Measurements from ENCODE around the gene ANKLE1. TPM values are rescaled to one million over a fixed set of nuclear protein-coding genes. Genes with fewer than 3 reads are reported as not detected.
A peak's percentile ranks its signal among the peaks of the same experiment; 100 is the strongest.

ANKLE1 gene
- polyA plus RNA-seq, 1 experiment, result 0.38 TPM

GRCh38 chr19:17286263-17286662 is 4.6 kb downstream of the ANKLE1 start:
- no peak for DNase-seq (ENCODE audit: low read depth)
- Histone ChIP-seq H3K4me3 (ENCODE audit: low read depth, low read length) (no peak overlapping the region), H3K36me3 (ENCODE audit: control insufficient read depth, insufficient read depth, low read length) (no peaks in the 10 kb centered on the region), H3K27me3 (ENCODE audit: control insufficient read depth, insufficient read depth, low read length) (no peaks in the 10 kb centered on the region)
- ChIA-PET POLR2A (no interaction called here), CTCF (interaction anchor here (1.0 kb wide), 1 partner anchor 17 kb away, joined by 4 read pairs; the partner anchor contains the start of gene ABHD8)
- no peak for TF ChIP-seq CTCF (IDR thresholded peaks at IDR 0.05; ENCODE audit: insufficient read depth, low read depth, low read length)

GRCh38 chr19:17286752-17287151 is 5.1 kb downstream of the ANKLE1 start:
- Histone ChIP-seq H3K4me3 (ENCODE audit: low read depth, low read length) (no peak overlapping the region), H3K36me3 (ENCODE audit: control insufficient read depth, insufficient read depth, low read length) (no peaks in the 10 kb centered on the region), H3K27me3 (ENCODE audit: control insufficient read depth, insufficient read depth, low read length) (no peaks in the 10 kb centered on the region)
- ChIA-PET POLR2A (no interaction called here), CTCF (interaction anchor here (1.0 kb wide), 1 partner anchor 17 kb away, joined by 4 read pairs; the partner anchor contains the start of gene ABHD8)
- no peak for DNase-seq (ENCODE audit: low read depth)
- no peak for TF ChIP-seq CTCF (IDR thresholded peaks at IDR 0.05; ENCODE audit: insufficient read depth, low read depth, low read length)

- POLR2A ChIA-PET, result no interaction called here
- TF ChIP-seq CTCF (IDR thresholded peaks at IDR 0.05; ENCODE audit: insufficient read depth, low read depth, low read length), result no peak
- H3K36me3 ChIP-seq (ENCODE audit: control insufficient read depth, insufficient read depth, low read length), result peaks cover 4% of the 10 kb centered on the region
- DNase-seq (ENCODE audit: low read depth), result no peak
- CTCF ChIA-PET, result interaction anchor here (4.2 to 4.5 kb wide), 2 partner anchors 7 to 96 kb away, joined by 24 to 31 read pairs; partner anchors contain the start of gene ANKLE1
- no peaks in the 10 kb centered on the region for H3K27me3 ChIP-seq (ENCODE audit: control insufficient read depth, insufficient read depth, low read length)
- 0 out of 2 replicates have a peak overlapping the region, but pooled peaks have one; percentile 7 for H3K4me3 ChIP-seq (ENCODE audit: low read depth, low read length)
These were observed 7.8 kb downstream of the ANKLE1 start for GRCh38 chr19:17289489-17289888.

- CTCF ChIA-PET, result interaction anchor here (0.6 to 5.3 kb wide), 13 partner anchors 10 to 801 kb away, joined by 3 to 52 read pairs (median 3); partner anchors contain the start of genes ABHD8, ANKLE1, MRPL34 and RPL18A
- DNase-seq (ENCODE audit: low read depth), result peak; percentile 39
- POLR2A ChIA-PET, result no interaction called here
- H3K4me3 ChIP-seq (ENCODE audit: low read depth, low read length), result peak overlapping the region; percentile 58
- no peaks in the 10 kb centered on the region for H3K27me3 ChIP-seq (ENCODE audit: control insufficient read depth, insufficient read depth, low read length)
- TF ChIP-seq CTCF (IDR thresholded peaks at IDR 0.05; ENCODE audit: insufficient read depth, low read depth, low read length), result peak; percentile 80
- H3K36me3 ChIP-seq (ENCODE audit: control insufficient read depth, insufficient read depth, low read length), result peaks cover 4% of the 10 kb centered on the region
These were observed 10.8 kb downstream of the ANKLE1 start for GRCh38 chr19:17292301-17293074.

GRCh38 chr19:17293605-17294004 is 11.9 kb downstream of the ANKLE1 start:
- no peak for DNase-seq (ENCODE audit: low read depth)
- Histone ChIP-seq H3K27me3 (ENCODE audit: control insufficient read depth, insufficient read depth, low read length) (no peaks in the 10 kb centered on the region), H3K36me3 (ENCODE audit: control insufficient read depth, insufficient read depth, low read length) (peaks cover 4% of the 10 kb centered on the region), H3K4me3 (ENCODE audit: low read depth, low read length) (no peak overlapping the region)
- CTCF ChIA-PET, result interaction anchor here (1.0 to 5.3 kb wide), 5 partner anchors 10 to 566 kb away, joined by 3 to 52 read pairs (median 24); partner anchors contain the start of genes ABHD8, ANKLE1, MRPL34 and RPL18A
- TF ChIP-seq CTCF (IDR thresholded peaks at IDR 0.05; ENCODE audit: insufficient read depth, low read depth, low read length), result no peak
- POLR2A ChIA-PET, result no interaction called here
